Body of pancreas (tissue), 4 donors: ENCODE data around the gene PRR36.

Experiments
- CTCF ChIP-seq, 7 experiments: fragments of 450-650 bp in 4 of 7; fragments of 200-600 bp in 3 of 7; sonication (generic) in 3 of 7; IDR thresholded peaks; one replicate each; pipeline ENCODE4 v1.5.1; 2016 to 2019; ENCODE audit warnings: antibody characterized with exemption in 7 of 7
- POLR2A ChIP-seq, 3 donors: fragments of 450-650 bp; IDR thresholded peaks; one replicate each; pipeline ENCODE4 v1.6.1; 2016; ENCODE audit warnings: antibody characterized with exemption in 3 of 3, mild to moderate bottlenecking in 2 of 3

DNA sequence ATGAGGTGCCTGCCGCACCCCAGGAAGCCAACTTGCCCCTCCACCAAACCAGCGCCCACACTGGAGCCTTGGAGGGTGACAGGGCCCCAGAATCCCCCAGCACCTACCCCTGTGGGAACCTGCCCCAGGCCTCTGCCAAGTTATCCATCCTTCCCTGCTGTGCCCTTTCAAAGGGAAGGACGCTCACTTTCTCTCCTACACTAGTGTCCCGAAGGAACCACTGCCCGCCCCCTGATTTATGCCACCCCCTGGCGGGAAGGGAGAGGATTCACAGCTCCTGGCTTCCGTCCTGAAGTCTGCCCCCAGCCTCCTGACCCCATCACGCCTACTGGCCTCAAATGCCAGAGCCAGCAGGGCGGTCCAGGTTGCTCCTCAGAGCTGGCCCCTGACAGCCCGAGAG, 42.7 kb downstream of the PRR36 start:
- no peak for TF ChIP-seq CTCF (IDR thresholded peaks at IDR 0.05)
- no peak for TF ChIP-seq POLR2A (IDR thresholded peaks at IDR 0.05)
